B cell (primary cell): ENCODE results near the gene IL17RE. TPM values are rescaled to one million over a fixed set of nuclear protein-coding genes. Genes with fewer than 3 reads are reported as not detected.

Source experiments
- ATAC-seq: fragments of 200-7000 bp; cut with Tn5 transposase; one replicate; pipeline ENCODE4 v1.10.0; 2021; ENCODE audit warnings: low read depth, mild to moderate bottlenecking, moderate number of reproducible peaks, moderate library complexity
- CTCF ChIA-PET: fragments of 350-600 bp; sonication (Branson Sonifier 250); formaldehyde crosslinking; loops from one replicate; lab custom pipeline; 2021; ENCODE audit warnings: antibody characterized with exemption, inconsistent platforms; lab: Charles Lee
- POLR2A ChIA-PET: fragments of 350-600 bp; sonication (Branson Sonifier 250); formaldehyde crosslinking; loops from one replicate; lab custom pipeline; 2021; ENCODE audit warnings: antibody characterized with exemption; lab: Charles Lee
- DNase-seq: peaks from one replicate; pipeline ENCODE4 v3.0.0; 2013
- H2AFZ ChIP-seq: 2 replicates; pipeline ENCODE4 v1.6.1; 2012; ENCODE audit warnings: mild to moderate bottlenecking, low read depth, low read length; ENCODE audit not compliant: insufficient read depth, poor library complexity, severe bottlenecking
- H3K27ac ChIP-seq, 2 donors: 1 replicate in 1 of 2; 2 replicates in 1 of 2; pipeline ENCODE4 v1.5.1; 2012 to 2013; ENCODE audit warnings: low read length in 2 of 2, mild to moderate bottlenecking in 2 of 2, moderate library complexity in 1 of 2
- H3K27me3 ChIP-seq, 4 experiments: fragments of 200-600 bp in 1 of 4; sonication (generic) in 1 of 4; replicated peaks in 1 of 4; 1 replicate in 2 of 4; 2 replicates in 2 of 4; pipeline versions ENCODE4 v1.6.1 to v1.7.0; 2013 to 2016; ENCODE audit warnings: low read length in 3 of 4, mild to moderate bottlenecking in 2 of 4, mixed read lengths in 1 of 4, moderate library complexity in 1 of 4; ENCODE audit not compliant: insufficient read depth in 4 of 4, control insufficient read depth in 3 of 4; ENCODE audit errors: control extremely low read depth in 1 of 4
- H3K36me3 ChIP-seq, 2 experiments: replicated peaks in 1 of 2; 1 replicate in 1 of 2; 2 replicates in 1 of 2; pipeline versions ENCODE4 v1.6.1 to v1.7.1; 2013; ENCODE audit warnings: low read length in 1 of 2; ENCODE audit not compliant: insufficient read depth in 2 of 2, control insufficient read depth in 1 of 2; ENCODE audit errors: control extremely low read depth in 1 of 2, extremely low read depth in 1 of 2
- H3K4me1 ChIP-seq, 2 donors: fragments of 200-600 bp in 1 of 2; sonication (generic) in 1 of 2; 1 replicate in 1 of 2; 2 replicates in 1 of 2; pipeline versions ENCODE4 v1.5.1 to v1.6.1; 2013 to 2017; ENCODE audit warnings: low read length in 2 of 2; ENCODE audit not compliant: control insufficient read depth in 2 of 2, insufficient read depth in 2 of 2
- H3K4me2 ChIP-seq: replicated peaks from 2 replicates; pipeline ENCODE3; 2012; ENCODE audit warnings: mild to moderate bottlenecking, low read depth, low read length; ENCODE audit not compliant: poor library complexity, severe bottlenecking
- H3K4me3 ChIP-seq, 5 experiments: fragments of 200-600 bp in 1 of 5; sonication (generic) in 1 of 5; 1 replicate in 3 of 5; 2 replicates in 2 of 5; pipeline versions ENCODE4 v1.5.1 to v1.7.0; 2011 to 2016; ENCODE audit warnings: low read length in 4 of 5, mild to moderate bottlenecking in 4 of 5, low read depth in 2 of 5, control low read depth in 1 of 5, moderate library complexity in 1 of 5; ENCODE audit not compliant: insufficient read depth in 1 of 5; ENCODE audit errors: control extremely low read depth in 1 of 5, extremely low read depth in 1 of 5
- H3K79me2 ChIP-seq: fragments of 200-600 bp; sonication (generic); one replicate; pipeline ENCODE4 v1.6.0; 2016; ENCODE audit warnings: low read length; ENCODE audit not compliant: control insufficient read depth, insufficient read depth
- H3K9ac ChIP-seq: fragments of 200-600 bp; sonication (generic); 2 replicates; pipeline ENCODE4 v1.6.1; 2017; ENCODE audit warnings: mild to moderate bottlenecking, low read length, moderate library complexity
- H3K9me3 ChIP-seq, 3 donors: one replicate each; pipeline versions ENCODE4 v1.6.1 to v1.7.1; 2013; ENCODE audit warnings: low read length in 2 of 3; ENCODE audit not compliant: control insufficient read depth in 2 of 3, insufficient read depth in 1 of 3; ENCODE audit errors: control extremely low read depth in 1 of 3
- H4K20me1 ChIP-seq: 2 replicates; pipeline ENCODE4 v1.6.0; 2012; ENCODE audit warnings: mild to moderate bottlenecking, low read length; ENCODE audit not compliant: insufficient read depth, control insufficient read depth, poor library complexity, severe bottlenecking
- H3K27ac Mint-ChIP-seq: one replicate; pipeline ENCODE4 v1.8.0; 2021; ENCODE audit warnings: mixed read lengths
- H3K27me3 Mint-ChIP-seq: one replicate; pipeline ENCODE4 v1.8.0; 2021; ENCODE audit warnings: mixed read lengths
- H3K4me1 Mint-ChIP-seq: one replicate; pipeline ENCODE4 v1.8.0; 2021; ENCODE audit warnings: mixed read lengths
- H3K4me3 Mint-ChIP-seq: one replicate; pipeline ENCODE4 v1.8.0; 2021; ENCODE audit warnings: mixed read lengths
- H3K9me3 Mint-ChIP-seq: one replicate; pipeline ENCODE4 v1.8.0; 2022; ENCODE audit warnings: mixed read lengths; ENCODE audit not compliant: insufficient read depth
- EZH2 ChIP-seq: IDR thresholded peaks from 2 replicates; pipeline ENCODE4 v1.6.1; 2012; ENCODE audit warnings: borderline replicate concordance, low read depth, mild to moderate bottlenecking, moderate library complexity, low read length; ENCODE audit not compliant: insufficient read depth, poor library complexity, severe bottlenecking
- WGBS: methylation state at CpG from one replicate; pipeline ENCODE4 v1.1.5; 2013; ENCODE audit warnings: missing lambda C conversion rate; ENCODE audit not compliant: insufficient coverage; 5-methylcytosine and 5-hydroxymethylcytosine counted together
- intact Hi-C: fragments of 100-400 bp; cut with micrococcal nuclease; formaldehyde crosslinking; loops from one replicate; pipeline ENCODE4 v1.10.0; 2022
- polyA plus RNA-seq: library from polyadenylated mRNA; depleted of rRNA; stranded (reverse); fragments of >200 nt; gene quantifications from 2 replicates; pipeline ENCODE4 v1.2.3, GENCODE V29; 2012
- total RNA-seq, 2 donors: library from RNA; stranded (reverse); fragments of 120-200 nt in 1 of 2; gene quantifications; 1 replicate in 1 of 2; 2 replicates in 1 of 2; pipeline versions ENCODE4 v1.2.3 to v1.2.4, GENCODE V29; 2013 to 2022
- TF ChIP-seq, protein P1 (sequence below): fragments of 200-600 bp; IDR thresholded peaks from one replicate; pipeline ENCODE4 v1.8.0; 2022; ENCODE audit warnings: antibody characterized with exemption, mild to moderate bottlenecking

The IL17RE gene
- total and polyA plus RNA-seq, 2 donors (not counting 1 experiment from before 2014, with no cell fraction given): 0.37 TPM; not detected in 1

DNA sequence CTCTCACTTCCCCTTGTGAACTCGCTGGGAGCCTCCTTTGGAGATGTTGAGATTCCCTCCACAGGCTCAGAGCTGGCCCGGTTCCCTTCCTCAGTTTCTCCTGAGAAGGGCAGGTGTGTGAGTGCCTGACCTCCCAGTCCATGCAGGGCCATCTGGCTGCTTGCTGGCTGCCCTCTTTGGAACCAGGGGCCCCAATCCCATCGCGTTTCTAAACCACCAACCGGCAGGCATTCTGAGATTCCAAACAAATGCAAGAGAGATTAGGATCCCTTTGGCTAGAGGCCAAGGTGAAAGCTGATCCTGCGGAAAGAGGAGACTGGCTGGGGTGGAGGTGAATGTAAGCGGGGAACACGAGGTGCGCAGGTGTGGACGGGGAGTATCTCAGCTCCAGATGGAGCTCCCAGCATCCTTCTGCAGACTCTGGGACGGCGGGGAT, 52.4 kb downstream of the IL17RE start:
- no peak overlapping the region for H3K4me2 ChIP-seq
- POLR2A ChIA-PET: interaction anchor here (1.2 kb wide), 1 partner anchor 9 kb away, joined by 3 read pairs; no protein-coding TSS in a partner anchor

DNA sequence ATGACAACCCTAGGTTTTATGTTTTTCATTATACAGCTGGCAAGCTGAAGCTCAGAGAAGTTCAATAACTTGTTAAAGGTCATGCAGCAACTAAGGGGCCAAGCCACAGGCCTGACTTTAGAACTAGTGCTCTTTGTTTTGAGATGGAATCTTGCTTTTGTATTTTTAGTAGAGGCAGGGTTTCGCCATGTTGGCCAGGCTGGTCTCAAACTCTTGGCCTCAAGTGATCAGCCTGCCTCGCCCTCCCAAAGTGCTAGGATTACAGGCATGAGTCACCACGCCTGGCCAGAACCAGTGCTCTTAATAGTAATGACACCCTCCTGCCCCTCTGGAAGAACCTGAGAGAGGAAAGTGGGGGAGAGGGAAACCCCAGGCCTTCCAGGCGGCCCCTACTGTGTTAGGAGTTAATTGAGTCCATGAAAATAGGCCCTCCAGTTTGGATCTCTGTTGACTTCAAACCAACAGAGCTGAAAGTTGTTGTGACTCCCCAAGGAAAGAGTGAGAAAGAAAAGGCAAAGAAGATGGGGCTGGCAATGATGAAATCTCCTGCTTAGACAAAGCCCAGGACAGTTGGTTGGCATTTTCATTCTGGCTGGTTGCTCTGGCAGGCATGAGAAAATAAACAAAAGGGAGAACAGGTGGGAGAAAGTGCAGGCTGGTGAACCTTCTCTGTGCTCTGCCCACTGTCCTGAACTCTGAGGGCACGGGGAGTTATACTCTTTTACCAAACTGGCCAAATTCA, 53.1 kb downstream of the IL17RE start:
- Mint-ChIP-seq H3K4me1 (peaks cover 13% of the 10 kb centered on the region), H3K27ac (peak overlapping the region; percentile 41), H3K9me3 (no peaks in the 10 kb centered on the region), H3K4me3 (no peak overlapping the region), H3K27me3 (no peaks in the 10 kb centered on the region)
- H3K27ac ChIP-seq: no peak overlapping the region
- no peaks in the 10 kb centered on the region for H4K20me1 ChIP-seq
- intact Hi-C loops: no loop called here
- ChIA-PET CTCF (interaction anchor here (1.4 kb wide), 1 partner anchor 23 kb away, joined by 3 read pairs; no protein-coding TSS in a partner anchor), POLR2A (interaction anchor here (0.6 kb wide), 1 partner anchor 61 kb away, joined by 8 read pairs; no protein-coding TSS in a partner anchor)
- no peak for DNase-seq
- no peak overlapping the region for H3K9ac ChIP-seq
- H2AFZ ChIP-seq: no peak overlapping the region
- H3K36me3 ChIP-seq: no peaks in the 10 kb centered on the region
- TF ChIP-seq, protein P1, sequence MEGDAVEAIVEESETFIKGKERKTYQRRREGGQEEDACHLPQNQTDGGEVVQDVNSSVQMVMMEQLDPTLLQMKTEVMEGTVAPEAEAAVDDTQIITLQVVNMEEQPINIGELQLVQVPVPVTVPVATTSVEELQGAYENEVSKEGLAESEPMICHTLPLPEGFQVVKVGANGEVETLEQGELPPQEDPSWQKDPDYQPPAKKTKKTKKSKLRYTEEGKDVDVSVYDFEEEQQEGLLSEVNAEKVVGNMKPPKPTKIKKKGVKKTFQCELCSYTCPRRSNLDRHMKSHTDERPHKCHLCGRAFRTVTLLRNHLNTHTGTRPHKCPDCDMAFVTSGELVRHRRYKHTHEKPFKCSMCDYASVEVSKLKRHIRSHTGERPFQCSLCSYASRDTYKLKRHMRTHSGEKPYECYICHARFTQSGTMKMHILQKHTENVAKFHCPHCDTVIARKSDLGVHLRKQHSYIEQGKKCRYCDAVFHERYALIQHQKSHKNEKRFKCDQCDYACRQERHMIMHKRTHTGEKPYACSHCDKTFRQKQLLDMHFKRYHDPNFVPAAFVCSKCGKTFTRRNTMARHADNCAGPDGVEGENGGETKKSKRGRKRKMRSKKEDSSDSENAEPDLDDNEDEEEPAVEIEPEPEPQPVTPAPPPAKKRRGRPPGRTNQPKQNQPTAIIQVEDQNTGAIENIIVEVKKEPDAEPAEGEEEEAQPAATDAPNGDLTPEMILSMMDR: no peak
- TF ChIP-seq EZH2: no peak
- H3K4me3 ChIP-seq: no peak overlapping the region
- ATAC-seq: no peak
- H3K4me1 ChIP-seq: peaks cover 14 to 16% of the 10 kb centered on the region in 2 donors
- H3K79me2 ChIP-seq: no peaks in the 10 kb centered on the region
- no peaks in the 10 kb centered on the region for H3K9me3 ChIP-seq
- 96% methylated on average over 4 of the region's 5 CpGs for WGBS
- no peak overlapping the region for H3K4me2 ChIP-seq
- peaks cover 0 to 12% (median 0%) of the 10 kb centered on the region in 4 experiments for H3K27me3 ChIP-seq

More for the DNA sequence above, 52.4 kb downstream of the IL17RE start:
- no peak overlapping the region for H2AFZ ChIP-seq
- no peak overlapping the region for H3K27ac ChIP-seq
- WGBS: 89% methylated on average over 8 of the region's 12 CpGs
- no peak for TF ChIP-seq EZH2
- Mint-ChIP-seq H3K27me3 (no peaks in the 10 kb centered on the region), H3K9me3 (no peaks in the 10 kb centered on the region), H3K4me1 (peaks cover 15% of the 10 kb centered on the region), H3K27ac (peak overlapping the region; percentile 41), H3K4me3 (no peak overlapping the region)
- H4K20me1 ChIP-seq: no peaks in the 10 kb centered on the region
- intact Hi-C loops: no loop called here
- CTCF ChIA-PET: no interaction called here
- no peak for DNase-seq
- no peak for ATAC-seq
- H3K79me2 ChIP-seq: no peaks in the 10 kb centered on the region
- no peaks in the 10 kb centered on the region for H3K36me3 ChIP-seq
- H3K9ac ChIP-seq: no peak overlapping the region
- no peaks in the 10 kb centered on the region for H3K9me3 ChIP-seq
- peaks cover 15 to 18% of the 10 kb centered on the region in 2 donors for H3K4me1 ChIP-seq
- H3K4me3 ChIP-seq: no peak overlapping the region
- H3K27me3 ChIP-seq: peaks cover 0 to 12% (median 0%) of the 10 kb centered on the region in 4 experiments
